ENCODE data around the gene SPEG.

DNA sequence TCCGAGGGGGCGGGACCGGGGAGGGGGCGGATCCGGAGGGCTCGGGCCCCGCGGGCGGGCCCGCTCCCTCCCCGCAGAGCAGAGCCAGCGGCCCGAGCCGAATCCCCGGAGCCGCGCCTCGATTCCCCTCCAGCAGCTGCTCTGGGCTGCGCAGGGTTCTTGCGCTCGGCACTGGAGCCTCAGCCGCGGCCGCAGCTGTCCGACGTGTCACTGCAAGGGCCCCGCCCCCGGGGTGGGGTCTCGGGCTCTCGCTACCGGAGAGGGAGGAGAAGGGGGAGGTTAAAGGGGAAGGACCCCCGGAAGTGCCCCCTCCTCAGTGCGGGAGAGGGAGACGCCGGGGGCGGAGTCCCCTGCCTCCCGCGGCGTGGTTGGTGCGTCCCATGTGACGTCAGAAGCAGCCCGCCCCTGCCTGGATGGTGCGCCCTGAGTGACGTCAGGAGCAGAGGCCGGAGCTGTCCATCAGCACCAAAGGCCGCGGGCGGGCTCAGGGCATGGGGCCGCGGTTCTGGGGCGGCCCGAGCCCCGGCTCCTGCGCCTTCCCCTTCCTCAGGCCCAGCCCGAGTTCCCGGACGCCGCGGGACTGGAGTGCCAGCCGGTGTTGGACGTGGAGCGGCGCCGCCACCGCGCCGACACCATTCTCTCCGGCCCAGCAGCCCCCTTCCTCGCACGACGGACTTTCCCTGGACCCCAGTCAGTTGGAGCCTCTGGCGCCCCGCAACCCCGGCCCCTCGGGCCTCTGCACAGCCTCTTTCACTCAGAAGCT lies 109.1 kb downstream of the SPEG start, which contains the start of the genes CHPF and TMEM198:
- TF ChIP-seq, protein P1, sequence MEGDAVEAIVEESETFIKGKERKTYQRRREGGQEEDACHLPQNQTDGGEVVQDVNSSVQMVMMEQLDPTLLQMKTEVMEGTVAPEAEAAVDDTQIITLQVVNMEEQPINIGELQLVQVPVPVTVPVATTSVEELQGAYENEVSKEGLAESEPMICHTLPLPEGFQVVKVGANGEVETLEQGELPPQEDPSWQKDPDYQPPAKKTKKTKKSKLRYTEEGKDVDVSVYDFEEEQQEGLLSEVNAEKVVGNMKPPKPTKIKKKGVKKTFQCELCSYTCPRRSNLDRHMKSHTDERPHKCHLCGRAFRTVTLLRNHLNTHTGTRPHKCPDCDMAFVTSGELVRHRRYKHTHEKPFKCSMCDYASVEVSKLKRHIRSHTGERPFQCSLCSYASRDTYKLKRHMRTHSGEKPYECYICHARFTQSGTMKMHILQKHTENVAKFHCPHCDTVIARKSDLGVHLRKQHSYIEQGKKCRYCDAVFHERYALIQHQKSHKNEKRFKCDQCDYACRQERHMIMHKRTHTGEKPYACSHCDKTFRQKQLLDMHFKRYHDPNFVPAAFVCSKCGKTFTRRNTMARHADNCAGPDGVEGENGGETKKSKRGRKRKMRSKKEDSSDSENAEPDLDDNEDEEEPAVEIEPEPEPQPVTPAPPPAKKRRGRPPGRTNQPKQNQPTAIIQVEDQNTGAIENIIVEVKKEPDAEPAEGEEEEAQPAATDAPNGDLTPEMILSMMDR (IDR thresholded peaks at IDR 0.05) = no peak
- peak; percentile 72 for TF ChIP-seq POLR2A (IDR thresholded peaks at IDR 0.05)

All from right lobe of liver (tissue), 4 donors.